Liver (tissue), 9 donors: ENCODE data around the gene OR2M5. TPM values are rescaled to one million over a fixed set of nuclear protein-coding genes. Genes with fewer than 3 reads are reported as not detected.

Experiments
- DNase-seq: peaks from one replicate; pipeline ENCODE4 v3.0.0-alpha.2; 2017; ENCODE audit warnings: low spot score
- H3K27ac ChIP-seq, 2 donors: one replicate each; pipeline ENCODE4 v1.7.0; 2013; ENCODE audit warnings: inconsistent platforms in 2 of 2, low read length in 2 of 2, control low read depth in 1 of 2, low read depth in 1 of 2, mild to moderate bottlenecking in 1 of 2
- H3K27me3 ChIP-seq, 4 donors: one replicate each; pipeline versions ENCODE4 v1.6.1 to v1.7.0; 2013; ENCODE audit warnings: low read length in 3 of 4, inconsistent platforms in 1 of 4, mild to moderate bottlenecking in 1 of 4, moderate library complexity in 1 of 4; ENCODE audit not compliant: control insufficient read depth in 4 of 4, insufficient read depth in 4 of 4
- H3K36me3 ChIP-seq, 4 donors: one replicate each; pipeline versions ENCODE4 v1.6.1 to v1.7.0; 2013; ENCODE audit warnings: low read length in 3 of 4, mild to moderate bottlenecking in 3 of 4, low read depth in 1 of 4, moderate library complexity in 1 of 4; ENCODE audit not compliant: control insufficient read depth in 4 of 4, insufficient read depth in 3 of 4
- H3K4me1 ChIP-seq, 4 donors: one replicate each; pipeline versions ENCODE4 v1.6.1 to v1.7.0; 2013; ENCODE audit warnings: low read length in 3 of 4, mild to moderate bottlenecking in 3 of 4, moderate library complexity in 1 of 4; ENCODE audit not compliant: control insufficient read depth in 4 of 4, insufficient read depth in 4 of 4
- H3K4me3 ChIP-seq, 3 donors: one replicate each; pipeline versions ENCODE4 v1.6.1 to v1.7.0; 2013; ENCODE audit warnings: low read length in 3 of 3, control low read depth in 1 of 3, low read depth in 1 of 3, mild to moderate bottlenecking in 1 of 3
- H3K9ac ChIP-seq, 2 donors: one replicate each; pipeline ENCODE4 v1.7.0; 2013; ENCODE audit warnings: low read length in 2 of 2, mild to moderate bottlenecking in 2 of 2, moderate library complexity in 2 of 2, control low read depth in 1 of 2, low read depth in 1 of 2
- H3K9me3 ChIP-seq, 4 donors: one replicate each; pipeline versions ENCODE4 v1.6.1 to v1.7.0; 2013; ENCODE audit warnings: low read length in 3 of 4; ENCODE audit not compliant: control insufficient read depth in 4 of 4
- REST ChIP-seq: IDR thresholded peaks from 2 replicates; pipeline ENCODE4 v1.6.1; 2016; ENCODE audit warnings: antibody characterized with exemption, mild to moderate bottlenecking
- WGBS: extraction: QIAGEN DNeasy Blood & Tissue Kit; methylation state at CpG from one replicate; pipeline ENCODE4 v1.1.7; 2013; 5-methylcytosine and 5-hydroxymethylcytosine counted together
- polyA plus RNA-seq, 2 donors: library from polyadenylated mRNA; stranded (reverse) in 1 of 2; unstranded in 1 of 2; fragments of 200-250 nt in 1 of 2; fragments of >200 nt in 1 of 2; fragmentation: Nextera tagmentation in 1 of 2; extraction: Ambion mirVana in 1 of 2; gene quantifications; one replicate each; pipeline versions ENCODE4 v1.2.1 to v1.2.3, GENCODE V29; 2013 to 2015
- total RNA-seq, 2 donors: library from RNA; depleted of rRNA; stranded (reverse); fragments of >200 nt; gene quantifications; one replicate each; pipeline ENCODE4 v1.2.3, GENCODE V29; 2014
- donor health status: healthy.
- donor health status: healthy.
- donor health status: healthy.
- donor health status: healthy.
- donor health status: healthy.

OR2M5 gene
- total and polyA plus RNA-seq, 4 donors = not detected

- Histone ChIP-seq H3K9ac (no peak overlapping the region), H3K9me3 (no peaks in the 10 kb centered on the region), H3K27ac (no peak overlapping the region), H3K4me1 (no peaks in the 10 kb centered on the region), H3K4me3 (no peak overlapping the region), H3K27me3 (no peaks in the 10 kb centered on the region), H3K36me3 (no peaks in the 10 kb centered on the region)
- TF ChIP-seq REST = no peak
- 55% methylated on average over 1 of the region's 1 CpG for WGBS
- no peak for DNase-seq
These were observed 49.2 kb downstream of the OR2M5 start for GRCh38 chr1:248194117-248194516.

Other genes with a start within 250 kb of the OR2M5 start
- gene OR2W3, start 249.6 kb upstream of the OR2M5 start, total RNA-seq = 10 to 100 TPM in 1 of 2 donors, not detected in 1; 13.4 TPM
- not detected for gene OR2W3, start 249.6 kb upstream of the OR2M5 start, polyA plus RNA-seq
- under 1 TPM in 1 of 2 donors, not detected in 1; 0.70 TPM for gene OR2T8, start 224.9 kb upstream of the OR2M5 start, total RNA-seq
- not detected for gene OR2T8, start 224.9 kb upstream of the OR2M5 start, polyA plus RNA-seq
- not detected for gene OR2AJ1, start 220.3 kb upstream of the OR2M5 start, total RNA-seq
- gene OR2AJ1, start 220.3 kb upstream of the OR2M5 start, polyA plus RNA-seq = not detected
- gene OR2L8, start 196.3 kb upstream of the OR2M5 start, total RNA-seq = under 1 TPM; 0.08 to 0.09 TPM
- not detected for gene OR2L8, start 196.3 kb upstream of the OR2M5 start, polyA plus RNA-seq
- gene OR2AK2, start 179.9 kb upstream of the OR2M5 start, total RNA-seq = not detected
- gene OR2AK2, start 179.9 kb upstream of the OR2M5 start, polyA plus RNA-seq = not detected
- gene OR2L5, start 131.5 kb upstream of the OR2M5 start, total RNA-seq = under 1 TPM in 1 of 2 donors, not detected in 1; 0.09 TPM
- not detected for gene OR2L5, start 131.5 kb upstream of the OR2M5 start, polyA plus RNA-seq
- not detected for gene OR2L2, start 115.1 kb upstream of the OR2M5 start, total RNA-seq
- under 1 TPM in 1 of 2 donors, not detected in 1; 0.03 TPM for gene OR2L2, start 115.1 kb upstream of the OR2M5 start, polyA plus RNA-seq
- under 1 TPM; under 0.01 to 0.05 TPM for gene OR2L3, start 98.3 kb upstream of the OR2M5 start, total RNA-seq
- gene OR2L3, start 98.3 kb upstream of the OR2M5 start, polyA plus RNA-seq = not detected
- not detected for gene OR2L13, start 50.0 kb upstream of the OR2M5 start, total RNA-seq
- gene OR2L13, start 50.0 kb upstream of the OR2M5 start, polyA plus RNA-seq = not detected
- not detected for gene OR2M2, start 29.7 kb downstream of the OR2M5 start, total RNA-seq
- gene OR2M2, start 29.7 kb downstream of the OR2M5 start, polyA plus RNA-seq = not detected
- not detected for gene OR2M3, start 52.1 kb downstream of the OR2M5 start, total RNA-seq
- not detected for gene OR2M3, start 52.1 kb downstream of the OR2M5 start, polyA plus RNA-seq
- not detected for gene OR2M4, start 86.3 kb downstream of the OR2M5 start, total RNA-seq
- gene OR2M4, start 86.3 kb downstream of the OR2M5 start, polyA plus RNA-seq = not detected
- gene OR2T33, start 132.8 kb downstream of the OR2M5 start, total RNA-seq = under 1 TPM in 1 of 2 donors, not detected in 1; 0.37 TPM
- gene OR2T33, start 132.8 kb downstream of the OR2M5 start, polyA plus RNA-seq = not detected
- gene OR2T12, start 158.3 kb downstream of the OR2M5 start, total RNA-seq = not detected
- not detected for gene OR2T12, start 158.3 kb downstream of the OR2M5 start, polyA plus RNA-seq
- not detected for gene OR2M7, start 179.4 kb downstream of the OR2M5 start, total RNA-seq
- gene OR2M7, start 179.4 kb downstream of the OR2M5 start, polyA plus RNA-seq = not detected
- gene OR14C36, start 203.6 kb downstream of the OR2M5 start, total RNA-seq = not detected
- gene OR14C36, start 203.6 kb downstream of the OR2M5 start, polyA plus RNA-seq = not detected
- gene OR2T4, start 216.5 kb downstream of the OR2M5 start, total RNA-seq = not detected
- gene OR2T4, start 216.5 kb downstream of the OR2M5 start, polyA plus RNA-seq = not detected
- gene OR2T6, start 230.6 kb downstream of the OR2M5 start, total RNA-seq = not detected
- gene OR2T6, start 230.6 kb downstream of the OR2M5 start, polyA plus RNA-seq = not detected